Upper lobe of left lung (tissue), 4 donors: ENCODE results near the gene CCDC61.

Experiments
- CTCF ChIP-seq, 6 experiments: fragments of 450-650 bp in 4 of 6; fragments of 200-600 bp in 2 of 6; sonication (generic) in 2 of 6; IDR thresholded peaks; one replicate each; pipeline ENCODE4 v1.5.1; 2016 to 2019; ENCODE audit warnings: antibody characterized with exemption in 6 of 6
- POLR2A ChIP-seq, 4 donors: fragments of 450-650 bp; IDR thresholded peaks; one replicate each; pipeline ENCODE4 v1.5.1; 2016 to 2017; ENCODE audit warnings: antibody characterized with exemption in 4 of 4, mild to moderate bottlenecking in 2 of 4
- POLR2AphosphoS5 ChIP-seq, 2 donors: sonication (generic); formaldehyde crosslinking; IDR thresholded peaks; one replicate each; pipeline ENCODE4 v1.5.1; 2017; ENCODE audit warnings: antibody characterized with exemption in 2 of 2

DNA sequence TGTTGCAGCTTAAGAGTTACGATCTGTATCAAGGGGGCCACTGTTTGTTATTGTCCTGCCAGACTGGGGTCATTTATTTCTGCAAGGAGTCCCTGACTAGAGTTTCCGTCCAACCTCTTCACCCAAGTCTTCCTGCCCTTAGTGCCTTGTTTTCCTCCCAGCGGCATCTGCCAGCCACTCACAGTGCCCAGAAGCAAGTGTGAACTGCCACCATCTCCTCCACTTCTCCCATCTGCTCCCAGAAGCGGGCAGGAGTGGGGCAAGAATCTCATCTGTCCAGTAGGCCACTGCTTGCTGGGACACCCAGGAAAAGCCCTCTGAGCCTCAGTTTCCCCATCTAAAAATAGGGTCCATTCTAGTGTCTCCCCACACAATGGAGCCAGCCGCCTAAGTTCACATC, 25.6 kb upstream of the CCDC61 start:
- TF ChIP-seq POLR2A (IDR thresholded peaks at IDR 0.05), result no peak
- no peak for TF ChIP-seq CTCF (IDR thresholded peaks at IDR 0.05)
- no peak for TF ChIP-seq POLR2AphosphoS5 (IDR thresholded peaks at IDR 0.05)
